Activated T-helper 1 cell treated with Interleukin-2 at 50 U/mL for 16 hours (primary cell): ENCODE measurements around the gene GOLGA8T.
"Not testable (repeated sequence)": the region's sequence is repeated elsewhere in the genome, so short reads cannot be mapped to it uniquely, and the experiment has no call there.

Experiments used
- DNase-seq: peaks from one replicate; pipeline ENCODE4 v3.0.0-alpha.2; 2020; ENCODE audit warnings: low read depth

GOLGA8T gene, protein sequence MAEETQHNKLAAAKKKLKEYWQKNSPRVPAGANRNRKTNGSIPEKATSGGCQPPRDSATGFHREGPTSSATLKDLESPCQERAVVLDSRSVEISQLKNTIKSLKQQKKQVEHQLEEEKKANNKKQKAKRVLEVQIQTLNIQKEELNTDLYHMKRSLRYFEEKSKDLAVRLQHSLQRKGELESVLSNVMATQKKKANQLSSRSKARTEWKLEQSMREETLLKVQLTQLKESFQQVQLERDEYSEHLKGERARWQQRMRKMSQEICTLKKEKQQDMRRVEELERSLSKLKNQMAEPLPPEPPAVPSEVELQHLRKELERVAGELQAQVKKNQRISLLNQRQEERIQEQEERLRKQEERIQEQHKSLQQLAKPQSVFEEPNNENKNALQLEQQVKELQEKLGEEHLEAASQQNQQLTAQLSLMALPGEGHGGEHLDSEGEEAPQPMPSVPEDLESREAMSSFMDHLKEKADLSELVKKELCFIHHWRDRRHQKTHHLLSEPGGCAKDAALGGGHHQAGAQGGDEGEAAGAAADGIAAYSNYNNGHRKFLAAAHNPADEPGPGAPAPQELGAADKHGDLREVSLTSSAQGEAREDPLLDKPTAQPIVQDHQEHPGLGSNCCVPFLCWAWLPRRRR

DNA sequence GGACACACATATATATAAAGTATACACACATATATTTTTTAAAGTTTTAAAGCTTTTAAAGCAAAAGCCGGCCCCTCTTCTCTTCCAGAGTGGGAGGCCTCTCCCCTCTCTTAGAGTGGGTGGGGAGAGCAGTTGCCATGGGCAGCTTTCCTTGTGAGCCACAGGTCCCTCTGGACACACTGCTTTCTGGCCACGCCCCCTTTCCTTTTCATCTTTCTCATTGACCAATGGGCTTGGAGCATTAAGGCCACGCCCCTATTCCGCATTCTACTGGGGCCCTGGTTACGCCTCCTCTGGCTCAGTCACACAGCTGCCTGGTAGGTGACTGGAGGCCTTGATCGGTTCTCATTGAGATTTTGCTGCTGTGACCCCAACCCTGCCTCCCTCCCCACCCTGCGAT, at the start of gene GOLGA8T:
TSS of gene GOLGA8T (plus strand) at position 301 of the 400 bp plus-strand sequence. CDS start at position 399, 98 bp downstream.
- not testable (repeated sequence) for DNase-seq

DNA sequence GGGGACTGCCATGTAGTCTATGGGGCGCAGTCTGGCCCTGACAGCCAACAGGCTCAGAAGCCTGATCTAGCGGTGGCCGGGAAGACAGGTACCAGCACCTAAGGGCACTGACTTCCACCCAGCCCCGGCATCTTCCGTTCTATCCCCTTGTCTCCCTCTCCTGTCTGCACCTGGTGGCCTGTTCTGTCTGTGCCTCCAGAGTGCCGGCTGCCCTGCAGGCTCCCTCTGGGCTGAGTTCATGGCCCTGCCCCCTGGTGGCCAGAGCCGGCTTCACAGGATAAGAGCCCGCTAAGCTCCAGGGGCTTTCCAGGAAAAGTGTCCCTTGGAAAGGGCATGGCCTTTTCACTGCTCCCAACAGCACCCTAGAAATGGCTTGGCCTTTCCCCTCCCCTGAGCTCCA, 37.0 kb upstream of the GOLGA8T start:
- not testable (repeated sequence) for DNase-seq

GRCh38 chr15:30102890-30103289, 32.0 kb upstream of the GOLGA8T start:
- DNase-seq = not testable (repeated sequence)

- not testable (repeated sequence) for DNase-seq
These were observed 30.8 kb upstream of the GOLGA8T start for GRCh38 chr15:30103941-30104507.

DNA sequence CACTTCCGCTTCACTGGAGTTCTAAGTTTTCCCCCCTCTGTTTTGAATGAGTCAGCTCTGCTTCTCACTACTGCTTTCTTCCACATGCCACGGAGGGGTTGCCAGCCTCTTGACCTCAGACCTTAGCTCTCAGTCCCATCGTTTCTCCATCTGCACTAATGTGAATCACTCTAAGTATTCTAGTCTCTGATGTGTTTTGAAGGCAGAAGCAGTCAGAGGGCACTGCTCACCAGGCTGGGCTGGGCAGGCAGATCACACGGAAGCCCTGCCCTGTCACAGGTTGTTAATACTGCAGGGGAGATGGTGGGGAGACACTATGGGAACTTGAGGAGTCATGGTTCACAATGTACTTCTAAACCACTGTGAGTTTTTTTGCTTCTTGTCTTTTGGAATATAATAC, 24.3 kb upstream of the GOLGA8T start:
- not testable (repeated sequence) for DNase-seq

DNA sequence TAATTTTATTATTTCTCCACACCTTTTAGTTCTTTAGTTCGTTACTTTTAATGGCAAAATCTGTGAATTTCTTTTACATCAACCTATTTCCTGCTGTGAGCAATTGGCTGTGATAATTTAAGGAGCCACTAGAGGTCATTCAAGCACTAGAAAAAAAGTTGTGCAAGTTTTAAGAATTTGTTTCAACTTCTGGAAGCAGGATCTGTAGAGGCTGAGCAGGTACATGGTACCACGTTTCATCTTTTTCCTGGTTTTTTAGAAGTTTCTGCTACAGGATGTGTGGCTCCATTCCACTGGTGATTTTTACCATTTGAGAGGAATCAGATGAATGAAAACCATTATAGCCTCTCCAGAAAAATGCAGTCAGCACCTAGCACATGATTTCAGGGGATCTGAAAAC, 4.8 kb upstream of the GOLGA8T start:
- not testable (repeated sequence) for DNase-seq

DNA sequence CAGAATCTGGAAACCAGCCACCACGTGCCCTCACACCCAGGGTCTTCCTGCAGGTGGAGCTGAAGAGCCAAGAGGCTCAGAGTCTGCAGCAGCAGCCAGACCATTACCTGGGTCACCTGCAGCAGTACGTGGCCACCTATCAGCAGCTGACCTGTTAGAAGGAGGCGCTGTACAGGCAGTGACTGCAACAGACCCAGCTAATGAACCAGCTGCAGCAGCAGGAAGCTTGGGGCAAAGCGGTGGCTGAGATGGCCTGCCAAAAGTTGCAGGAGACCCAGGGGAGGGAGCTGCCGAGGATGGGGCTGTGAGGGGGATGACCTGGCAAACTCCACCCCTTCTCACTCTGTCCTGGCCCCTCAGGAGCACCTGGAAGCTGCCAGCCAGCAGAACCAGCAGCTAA, 8.4 kb downstream of the GOLGA8T start:
- not testable (repeated sequence) for DNase-seq

GRCh38 chr15:30149891-30150290, 15.0 kb downstream of the GOLGA8T start:
- not testable (repeated sequence) for DNase-seq

GRCh38 chr15:30162479-30163357, 27.9 kb downstream of the GOLGA8T start:
- not testable (repeated sequence) for DNase-seq

DNA sequence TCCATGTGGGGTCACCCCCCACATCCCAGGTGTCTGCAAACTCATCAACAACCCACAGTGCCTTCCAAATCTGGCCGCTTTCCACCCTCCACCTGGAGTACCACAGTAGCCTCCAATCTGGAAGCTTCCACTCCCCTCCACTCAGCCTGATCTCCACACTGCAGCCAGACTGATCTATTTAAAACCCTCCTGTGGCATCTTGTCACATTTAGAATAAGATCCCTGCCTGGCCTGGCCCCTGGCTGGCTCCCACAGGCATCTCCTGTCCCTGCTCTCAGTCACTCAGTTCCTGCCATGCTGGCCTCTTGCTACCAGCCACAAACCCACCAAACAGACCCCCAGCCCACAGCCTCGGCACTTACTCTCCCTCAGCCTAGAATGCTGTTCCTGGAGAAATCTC, 28.9 kb downstream of the GOLGA8T start:
- not testable (repeated sequence) for DNase-seq

- not testable (repeated sequence) for DNase-seq
These were observed 29.4 kb downstream of the GOLGA8T start for GRCh38 chr15:30164257-30164656.

- not testable (repeated sequence) for DNase-seq
These were observed 32.6 kb downstream of the GOLGA8T start for GRCh38 chr15:30167403-30167802.

DNA sequence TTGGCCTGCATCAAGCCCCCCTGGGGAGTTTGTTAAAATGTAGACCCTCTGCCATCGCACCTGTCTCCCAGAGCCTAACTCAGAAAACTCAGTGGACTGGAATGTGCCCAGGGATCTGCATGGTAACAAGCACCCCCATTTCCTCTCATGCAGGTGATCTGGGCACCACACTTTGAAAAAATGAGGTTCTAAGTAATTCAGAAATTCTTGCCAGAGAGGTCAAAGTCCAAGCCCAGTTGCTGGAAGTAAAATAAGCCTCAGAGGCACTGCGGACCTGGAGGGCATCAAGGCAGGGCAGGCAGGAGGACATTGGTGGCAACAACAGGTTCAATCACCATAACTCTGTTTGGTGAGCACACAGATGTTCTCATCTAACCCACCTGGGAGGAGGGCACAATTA, 33.0 kb downstream of the GOLGA8T start:
- not testable (repeated sequence) for DNase-seq

DNA sequence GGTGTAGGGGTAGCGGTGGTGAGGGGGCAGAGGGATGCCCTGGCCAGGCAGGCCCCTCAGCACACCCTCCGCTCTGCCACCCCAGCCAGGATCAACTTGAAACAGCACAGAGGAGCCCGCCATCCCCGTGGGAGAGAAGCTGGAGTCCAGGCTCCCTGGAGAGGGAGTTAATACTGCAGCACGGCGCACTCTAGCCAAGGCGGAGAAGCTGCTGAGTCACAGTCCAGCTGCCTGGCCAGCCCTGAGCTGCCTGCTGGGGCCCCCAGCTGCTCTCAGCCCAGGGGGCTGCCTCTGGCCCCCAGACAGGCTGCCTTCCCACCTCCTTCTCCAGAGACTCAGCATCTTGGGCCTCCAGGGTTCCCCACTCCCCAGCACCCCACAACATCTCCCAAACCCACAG, 36.6 kb downstream of the GOLGA8T start:
- not testable (repeated sequence) for DNase-seq

GRCh38 chr15:30173041-30173608, 38.3 kb downstream of the GOLGA8T start:
- DNase-seq = peak; percentile 67

DNA sequence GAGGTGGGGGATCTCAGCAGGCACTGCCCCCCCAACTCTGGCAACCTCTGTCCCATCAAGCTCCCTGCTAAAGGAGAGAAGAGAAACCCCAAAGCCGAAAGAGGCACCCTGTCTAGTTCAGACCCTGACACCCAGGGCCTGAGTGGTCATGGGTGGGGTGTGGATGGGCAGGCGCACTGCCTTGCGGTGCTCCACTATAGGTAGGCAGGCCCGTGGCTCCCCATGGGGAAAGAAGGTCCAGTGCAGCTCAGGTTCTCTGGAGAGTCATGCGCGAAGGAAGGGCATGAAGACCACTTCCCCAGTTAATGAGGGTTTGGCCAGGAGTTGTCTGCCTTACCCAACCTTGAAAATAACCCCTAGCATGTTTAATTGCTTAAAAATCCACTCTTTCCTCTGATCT, 40.4 kb downstream of the GOLGA8T start:
- DNase-seq = not testable (repeated sequence)

GRCh38 chr15:30176613-30177012, 41.8 kb downstream of the GOLGA8T start:
- not testable (repeated sequence) for DNase-seq

GRCh38 chr15:30179814-30180213, 45.0 kb downstream of the GOLGA8T start:
- DNase-seq = not testable (repeated sequence)

GRCh38 chr15:30185495-30185894, 50.6 kb downstream of the GOLGA8T start:
- DNase-seq = not testable (repeated sequence)

GRCh38 chr15:30187429-30187828, 52.6 kb downstream of the GOLGA8T start:
- DNase-seq = not testable (repeated sequence)

- not testable (repeated sequence) for DNase-seq
These were observed 54.9 kb downstream of the GOLGA8T start for GRCh38 chr15:30189754-30190153.
